NCI-H2107 (cell line): ENCODE measurements around the gene MT1M.
"Not testable (repeated sequence)": the region's sequence is repeated elsewhere in the genome, so short reads cannot be mapped to it uniquely, and the experiment has no call there.

Experiments
- DNase-seq: peaks from one replicate; lab custom pipeline; 2025; lab: John Stamatoyannopoulos, UW

The MT1M gene

DNA sequence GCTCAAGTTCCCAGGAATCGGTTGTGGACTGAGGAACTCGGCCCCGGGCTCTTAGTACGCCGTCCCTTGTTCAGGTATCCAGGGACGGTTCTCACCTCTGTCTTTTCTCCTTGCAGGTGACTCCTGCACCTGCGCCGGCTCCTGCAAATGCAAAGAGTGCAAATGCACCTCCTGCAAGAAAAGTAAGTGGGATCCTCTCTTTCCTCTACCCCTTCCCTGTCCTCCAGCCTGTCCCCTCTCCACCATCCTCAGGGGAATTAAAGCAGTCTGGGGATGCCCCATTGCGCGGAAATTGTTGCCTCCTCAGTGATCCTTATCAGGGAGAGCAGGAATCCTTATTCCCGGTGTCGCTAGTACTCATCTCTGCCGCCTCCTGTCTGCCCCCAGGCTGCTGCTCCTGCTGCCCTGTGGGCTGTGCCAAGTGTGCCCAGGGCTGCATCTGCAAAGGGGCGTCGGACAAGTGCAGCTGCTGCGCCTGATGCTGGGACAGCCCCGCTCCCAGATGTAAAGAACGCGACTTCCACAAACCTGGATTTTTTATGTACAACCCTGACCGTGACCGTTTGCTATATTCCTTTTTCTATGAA lies 23.5 kb upstream of the MT1M start:
- no peak for DNase-seq

- peak; percentile 45 for DNase-seq
Measured at GRCh38 chr16:56609463-56609921, 23.0 kb upstream of the MT1M start.

DNA sequence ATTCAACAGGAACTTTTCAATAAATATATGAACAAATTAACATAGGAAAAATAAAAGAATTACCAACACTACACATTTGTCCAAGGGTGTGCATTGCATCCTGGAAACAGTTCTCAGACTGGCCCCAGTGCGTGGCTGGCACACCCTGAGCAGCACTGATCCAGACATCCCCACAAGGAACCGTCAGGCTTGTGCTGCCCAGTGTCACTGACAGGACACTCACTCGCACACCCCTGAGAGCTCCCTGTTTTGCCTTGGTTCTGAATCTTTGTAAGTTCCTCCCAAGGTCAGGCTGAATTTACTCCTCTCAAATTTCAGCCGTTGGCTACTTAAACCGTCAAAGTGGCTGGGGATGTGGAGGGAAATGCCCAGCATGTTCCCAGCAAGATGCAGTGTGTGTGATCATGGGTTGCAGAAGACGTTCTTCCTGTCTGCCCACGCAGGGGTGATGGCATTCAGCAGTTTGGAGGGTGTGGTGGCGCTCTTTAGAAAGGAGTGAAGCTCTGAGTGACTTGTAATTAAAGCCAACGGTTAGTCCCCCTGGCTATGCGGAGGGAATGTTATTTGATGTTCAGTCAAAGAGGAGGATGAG lies 22.3 kb upstream of the MT1M start:
- DNase-seq = no peak

DNA sequence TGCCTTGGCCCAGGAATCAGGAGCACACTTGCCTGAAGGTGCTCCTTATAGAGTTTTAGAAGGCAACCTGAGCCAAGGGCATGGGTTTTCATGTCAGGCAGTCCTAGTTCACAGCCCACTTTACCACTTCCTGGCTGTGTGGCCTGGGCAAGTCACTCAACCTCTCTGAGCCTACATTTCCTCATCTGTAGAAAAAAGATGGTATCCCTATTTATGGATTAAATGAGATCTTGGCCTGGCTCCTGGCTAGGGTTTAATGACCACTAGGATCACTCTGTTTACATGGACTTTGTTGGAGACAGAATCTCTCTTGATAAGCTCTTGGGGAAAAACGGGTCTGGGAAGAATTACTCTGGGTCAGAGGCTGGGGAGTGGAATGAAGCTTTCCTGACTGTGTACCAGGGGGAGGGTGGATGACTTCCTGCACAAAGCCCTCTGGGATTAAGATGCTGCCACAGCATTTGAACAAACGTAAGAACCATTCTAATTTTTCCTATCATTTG lies 21.8 kb upstream of the MT1M start:
- DNase-seq = no peak

- no peak for DNase-seq
Measured at GRCh38 chr16:56611281-56611833, 21.1 kb upstream of the MT1M start.

DNA sequence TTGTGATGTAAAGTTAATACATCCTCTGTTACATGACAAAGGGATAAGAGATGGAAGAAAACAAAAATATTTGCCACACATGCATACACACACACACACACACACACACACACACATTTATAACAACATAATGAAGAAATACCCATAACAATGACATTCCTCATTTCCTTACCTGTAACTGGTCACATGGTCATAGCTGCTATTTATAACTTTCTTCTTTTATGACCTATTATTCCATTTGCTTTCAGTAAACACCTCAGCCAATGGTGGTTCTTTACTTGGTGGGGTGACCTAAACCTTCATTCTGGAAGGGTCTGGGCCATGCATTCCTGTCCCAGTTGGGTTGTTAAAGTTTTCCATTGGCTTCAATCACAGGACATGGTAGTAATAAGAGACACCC lies 18.8 kb upstream of the MT1M start:
- no peak for DNase-seq

DNA sequence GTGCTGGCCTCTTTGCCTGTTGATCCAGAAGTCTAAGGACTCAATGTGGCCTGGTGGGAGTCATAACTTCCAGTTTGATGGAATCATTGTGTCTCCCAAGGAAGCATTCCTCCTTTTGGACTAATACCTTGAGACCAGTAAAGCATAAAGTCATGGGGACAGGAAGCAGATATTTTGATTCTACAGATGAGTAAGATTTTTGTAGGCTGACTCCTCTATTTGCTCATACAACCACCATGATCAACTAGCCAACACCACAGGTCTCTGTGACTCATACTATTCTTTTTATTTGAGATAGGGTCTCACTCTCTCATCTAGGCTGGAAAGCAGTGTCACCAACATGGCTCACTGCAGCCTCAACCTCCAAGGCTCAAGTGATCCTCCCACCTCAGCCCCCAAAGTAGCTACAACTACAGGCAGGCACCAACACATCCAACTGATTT lies 17.9 kb upstream of the MT1M start:
- no peak for DNase-seq

GRCh38 chr16:56615353-56615752 lies 17.1 kb upstream of the MT1M start:
- no peak for DNase-seq

DNA sequence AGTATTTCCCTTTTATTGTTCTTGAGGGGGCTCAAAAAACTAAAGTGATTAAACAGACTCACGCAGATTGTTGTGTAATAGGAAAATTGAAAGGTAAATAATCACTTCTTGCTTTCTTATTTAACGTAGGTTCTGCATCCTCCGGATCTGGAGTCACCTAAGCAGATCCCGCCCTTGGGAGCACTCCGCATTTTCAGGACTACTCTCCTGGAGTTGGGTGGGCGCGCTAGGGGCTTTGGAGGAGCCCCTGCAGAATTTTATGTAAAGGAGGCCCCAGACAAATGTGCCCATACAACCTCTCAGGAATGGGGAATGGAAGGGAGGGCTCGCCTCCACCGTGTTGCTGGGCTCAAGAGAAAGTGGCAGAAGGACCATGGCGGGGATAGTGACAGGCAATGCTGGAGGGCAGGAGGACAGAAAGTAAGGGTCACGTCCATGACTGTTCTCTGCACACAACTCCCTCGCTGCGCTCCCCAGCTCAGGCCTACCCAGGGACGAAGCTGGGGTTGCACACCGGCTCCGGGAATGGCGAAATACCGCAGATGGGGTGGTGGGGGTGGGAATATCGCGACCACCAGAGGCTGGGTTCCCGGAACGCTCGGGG lies 15.7 kb upstream of the MT1M start:
- no peak for DNase-seq

DNA sequence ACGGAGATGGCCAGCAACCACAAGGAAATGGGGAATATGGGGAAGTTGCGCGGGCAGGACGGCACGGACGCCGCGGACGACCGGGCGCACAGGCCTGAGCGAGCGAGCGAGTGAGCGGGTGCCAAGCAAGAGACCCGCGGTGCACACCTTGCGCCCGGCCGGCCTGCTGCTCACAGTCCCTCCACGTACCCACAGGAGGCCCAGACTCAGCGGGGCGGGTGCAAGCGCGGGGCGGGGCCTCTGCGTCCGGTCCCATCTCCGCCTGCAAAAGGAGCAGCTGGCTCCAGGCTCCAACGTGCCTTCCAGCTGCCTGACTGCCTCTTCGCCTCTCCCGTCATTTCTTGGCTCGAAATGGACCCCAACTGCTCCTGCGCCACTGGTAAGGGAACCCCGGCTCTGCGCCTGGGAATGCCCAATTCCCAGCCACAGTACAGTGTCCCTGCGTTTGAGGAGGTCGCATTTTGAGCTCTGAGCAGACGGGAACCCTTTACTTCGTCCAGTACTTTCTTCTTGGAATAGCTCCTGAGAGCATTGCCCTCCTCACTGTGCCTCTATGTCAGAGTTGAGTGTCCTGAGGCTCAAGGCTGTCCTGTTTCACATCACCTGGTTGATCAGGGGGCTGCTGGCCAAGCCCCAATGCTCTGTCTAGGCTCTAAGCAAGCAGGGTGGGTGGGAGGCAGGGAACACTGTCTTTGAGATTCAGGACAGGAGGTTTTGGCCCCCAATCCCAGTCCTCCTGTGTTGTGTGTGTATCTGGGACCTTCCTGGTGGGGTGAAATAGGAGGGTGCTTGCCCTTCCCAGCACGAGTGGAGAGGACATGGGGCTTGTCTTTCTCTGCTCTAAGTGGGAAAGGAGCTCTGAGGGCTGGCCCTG lies 15.0 kb upstream of the MT1M start:
- no peak for DNase-seq

DNA sequence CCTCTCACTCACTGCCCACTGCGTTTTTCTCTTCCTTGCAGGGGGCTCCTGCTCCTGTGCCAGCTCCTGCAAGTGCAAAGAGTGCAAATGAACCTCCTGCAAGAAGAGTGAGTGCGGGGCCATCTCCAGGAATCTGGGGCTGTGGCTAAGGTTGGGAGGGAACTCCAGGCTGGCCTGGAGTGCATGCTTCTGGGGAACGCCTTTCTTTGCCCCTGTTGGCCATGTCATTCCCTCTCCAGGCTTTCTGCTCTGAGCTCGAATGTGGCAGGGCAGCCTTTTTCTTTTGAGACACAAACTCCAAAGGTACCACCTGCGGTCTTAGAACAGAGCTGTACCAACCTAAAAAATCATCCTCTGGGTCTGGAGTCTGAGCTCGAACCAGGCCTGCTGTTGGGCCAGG lies 14.3 kb upstream of the MT1M start:
- no peak for DNase-seq

DNA sequence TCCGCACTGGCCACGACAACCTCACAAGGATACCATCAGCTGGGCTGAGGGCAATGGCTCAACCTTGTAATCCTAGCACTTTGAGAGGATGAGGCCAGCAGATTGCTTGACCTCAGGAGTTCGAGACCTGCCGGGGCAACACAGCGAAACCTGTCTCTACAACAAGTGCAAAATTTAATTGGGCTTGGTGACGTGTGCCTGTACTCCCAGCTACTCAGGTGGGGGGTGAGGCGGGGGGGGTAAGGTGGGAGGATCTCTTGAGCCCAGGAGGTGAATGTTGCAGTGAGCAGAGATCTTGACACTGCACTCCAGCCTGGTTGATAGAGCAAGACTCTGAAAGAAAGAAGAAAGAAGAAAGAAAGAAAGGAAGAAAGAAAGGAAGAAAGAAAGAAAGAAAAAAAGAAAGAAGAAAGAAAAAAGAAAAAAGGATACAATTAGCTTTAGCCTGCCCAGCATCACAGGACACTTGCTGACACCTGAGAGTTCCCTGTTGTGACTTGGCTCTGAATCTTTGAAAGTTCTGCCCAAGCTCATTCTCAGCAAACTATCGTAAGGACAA lies 12.0 kb upstream of the MT1M start:
- DNase-seq = no peak

- not testable (repeated sequence) for DNase-seq
Measured at GRCh38 chr16:56621665-56622445, 10.6 kb upstream of the MT1M start.

GRCh38 chr16:56623184-56623583 lies 9.3 kb upstream of the MT1M start:
- not testable (repeated sequence) for DNase-seq

DNA sequence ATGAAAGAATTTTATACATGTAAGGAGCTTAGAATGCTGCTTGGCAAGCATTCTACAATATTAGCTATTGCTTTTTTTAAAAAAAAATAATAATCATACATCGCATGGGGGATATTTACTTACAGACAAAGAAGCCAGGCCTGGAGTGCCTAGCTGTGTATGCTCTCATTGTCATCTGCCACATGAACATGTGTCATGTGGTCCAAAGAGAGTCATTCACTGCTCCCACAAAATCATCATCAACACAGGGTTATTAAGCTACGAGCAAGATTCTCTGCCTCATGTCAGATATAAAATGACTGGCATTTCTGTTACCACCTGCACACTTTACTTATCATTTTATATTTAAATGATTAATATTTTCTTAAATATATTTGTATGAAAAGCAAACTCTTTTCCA lies 8.8 kb upstream of the MT1M start:
- DNase-seq = no peak

DNA sequence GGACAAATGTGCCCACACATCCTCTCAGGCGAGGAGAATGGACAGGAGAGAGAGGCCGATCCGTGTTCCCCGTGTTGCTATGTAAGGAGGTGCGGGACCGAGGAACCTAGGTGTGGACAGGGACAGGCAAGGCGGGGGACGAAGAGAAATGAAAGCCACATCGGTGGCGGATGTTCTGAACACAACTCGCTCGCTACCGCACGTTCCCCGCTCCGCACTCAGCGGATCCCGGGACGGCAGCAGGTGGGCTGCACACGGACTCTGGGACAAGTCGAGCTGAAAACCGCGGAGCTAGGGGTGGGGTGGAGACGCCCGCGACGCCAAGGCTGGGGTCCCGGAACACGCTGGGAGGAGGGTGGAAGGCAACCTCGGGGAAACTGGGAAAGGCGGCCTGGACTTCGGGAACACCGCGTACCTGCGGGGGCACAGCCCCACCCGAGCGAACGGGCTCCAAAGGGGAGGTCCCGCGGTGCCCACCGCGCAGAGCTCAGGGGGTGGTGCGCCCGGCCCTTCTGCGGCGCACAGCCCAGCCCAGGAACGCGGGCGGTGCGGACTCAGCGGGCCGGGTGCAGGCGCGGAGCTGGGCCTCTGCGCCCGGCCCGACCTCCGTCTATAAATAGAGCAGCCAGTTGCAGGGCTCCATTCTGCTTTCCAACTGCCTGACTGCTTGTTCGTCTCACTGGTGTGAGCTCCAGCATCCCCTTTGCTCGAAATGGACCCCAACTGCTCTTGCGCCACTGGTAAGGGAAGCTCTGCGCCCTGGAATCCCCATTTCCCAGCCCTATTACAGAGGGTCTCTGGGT lies 7.1 kb upstream of the MT1M start, which contains the start of gene MT1E:
MT1E (plus strand) TSS at position 642 of the 803 bp plus-strand sequence; CDS start at position 713, 71 bp downstream.
- DNase-seq = no peak

DNA sequence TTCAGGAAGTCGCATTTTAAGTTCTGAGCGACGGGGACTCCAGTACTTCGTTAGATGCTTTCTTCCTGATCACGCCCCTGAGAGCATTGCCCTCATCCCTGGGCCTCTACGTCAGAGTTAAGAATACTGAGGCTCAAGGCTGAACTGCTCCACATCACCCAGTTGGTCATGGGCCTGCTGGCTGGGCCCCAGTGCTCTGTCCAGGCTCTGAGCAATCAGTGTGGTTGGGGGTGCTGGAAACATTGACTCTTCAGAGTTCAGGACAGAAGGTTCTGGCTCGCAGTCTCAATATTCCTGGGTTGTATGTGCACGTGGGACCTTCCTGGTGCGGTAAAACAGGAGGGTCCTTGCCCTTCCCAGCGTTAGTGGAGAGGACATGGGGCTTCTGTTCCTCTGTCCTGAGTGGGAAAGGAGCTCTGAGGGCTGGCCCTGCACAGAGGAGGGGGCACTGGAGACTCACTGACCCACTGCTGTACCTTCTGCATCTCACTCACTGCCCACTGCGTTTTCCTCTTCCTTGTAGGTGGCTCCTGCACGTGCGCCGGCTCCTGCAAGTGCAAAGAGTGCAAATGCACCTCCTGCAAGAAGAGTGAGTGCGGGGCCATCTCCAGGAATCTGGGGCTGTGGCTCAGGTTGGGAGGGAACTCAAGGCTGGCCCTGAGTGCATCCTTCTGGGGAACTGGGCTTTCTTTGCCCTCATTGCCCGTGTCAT lies 6.4 kb upstream of the MT1M start:
- DNase-seq = no peak

- no peak for DNase-seq
Measured at GRCh38 chr16:56626685-56627084, 5.8 kb upstream of the MT1M start.
